Measurements from ENCODE around the gene GPD1. TPM values are rescaled to one million over a fixed set of nuclear protein-coding genes. Genes with fewer than 3 reads are reported as not detected.
"Not testable (repeated sequence)": the region's sequence is repeated elsewhere in the genome, so short reads cannot be mapped to it uniquely, and the experiment has no call there.

The GPD1 gene
- total RNA-seq, 1 donor from 2014 or later: not detected

- no peak overlapping the region for H3K27ac Mint-ChIP-seq
These were observed 39.2 kb downstream of the GPD1 start for GRCh38 chr12:50142993-50143392.

GRCh38 chr12:50145439-50145838 lies 41.6 kb downstream of the GPD1 start:
- H3K9ac ChIP-seq: no peak overlapping the region
- no peaks in the 10 kb centered on the region for H3F3A ChIP-seq (ENCODE audit: low read depth)
- H3K4me1 ChIP-seq: no peaks in the 10 kb centered on the region
- Mint-ChIP-seq H3K27ac (no peak overlapping the region), H3K9me3 (no peaks in the 10 kb centered on the region), H3K36me3 (peaks cover 13% of the 10 kb centered on the region), H3K4me1 (no peaks in the 10 kb centered on the region), H3K4me3 (no peak overlapping the region), H3K27me3 (ENCODE audit: insufficient read depth, low read depth) (no peaks in the 10 kb centered on the region)
- no peaks in the 10 kb centered on the region for H3K9me3 ChIP-seq (ENCODE audit: low read depth)
- H2AFZ ChIP-seq (replicated peaks): no peak overlapping the region
- peaks cover 3% of the 10 kb centered on the region for H3K36me3 ChIP-seq
- TF ChIP-seq CTCF (IDR thresholded peaks at IDR 0.05) (no peak), EZH2 (IDR thresholded peaks at IDR 0.05) (no peak), EZH2phosphoT487 (IDR thresholded peaks at IDR 0.05) (no peak)
- H3K4me2 ChIP-seq: no peak overlapping the region
- H3K79me2 ChIP-seq (ENCODE audit: low read depth): peaks cover 54% of the 10 kb centered on the region
- H4K20me1 ChIP-seq (ENCODE audit: low read depth): peaks cover 23% of the 10 kb centered on the region
- no peak for DNase-seq (ENCODE audit: low spot score)
- H3K27me3 ChIP-seq: no peaks in the 10 kb centered on the region
- H3K4me3 ChIP-seq: no peak overlapping the region
- H3K27ac ChIP-seq: no peak overlapping the region

More at GRCh38 chr12:50142993-50143392, 39.2 kb downstream of the GPD1 start:
- Histone ChIP-seq H3F3A (ENCODE audit: low read depth) (no peaks in the 10 kb centered on the region), H3K4me1 (no peaks in the 10 kb centered on the region), H3K9ac (no peak overlapping the region), H4K20me1 (ENCODE audit: low read depth) (peaks cover 8% of the 10 kb centered on the region), H3K79me2 (ENCODE audit: low read depth) (peaks cover 32% of the 10 kb centered on the region), H3K27me3 (no peaks in the 10 kb centered on the region), H3K27ac (no peak overlapping the region), H2AFZ (replicated peaks) (no peak overlapping the region), H3K36me3 (peaks cover 9% of the 10 kb centered on the region), H3K9me3 (ENCODE audit: low read depth) (no peaks in the 10 kb centered on the region), H3K4me3 (no peak overlapping the region), H3K4me2 (no peak overlapping the region)
- no peaks in the 10 kb centered on the region for H3K27me3 Mint-ChIP-seq (ENCODE audit: insufficient read depth, low read depth)
- no peaks in the 10 kb centered on the region for H3K9me3 Mint-ChIP-seq
- TF ChIP-seq CTCF (IDR thresholded peaks at IDR 0.05): no peak
- no peak for TF ChIP-seq EZH2 (IDR thresholded peaks at IDR 0.05)
- TF ChIP-seq EZH2phosphoT487 (IDR thresholded peaks at IDR 0.05): no peak
- H3K36me3 Mint-ChIP-seq: peaks cover 20% of the 10 kb centered on the region
- no peak overlapping the region for H3K4me3 Mint-ChIP-seq
- H3K4me1 Mint-ChIP-seq: no peaks in the 10 kb centered on the region
- DNase-seq (ENCODE audit: low spot score): no peak

DNA sequence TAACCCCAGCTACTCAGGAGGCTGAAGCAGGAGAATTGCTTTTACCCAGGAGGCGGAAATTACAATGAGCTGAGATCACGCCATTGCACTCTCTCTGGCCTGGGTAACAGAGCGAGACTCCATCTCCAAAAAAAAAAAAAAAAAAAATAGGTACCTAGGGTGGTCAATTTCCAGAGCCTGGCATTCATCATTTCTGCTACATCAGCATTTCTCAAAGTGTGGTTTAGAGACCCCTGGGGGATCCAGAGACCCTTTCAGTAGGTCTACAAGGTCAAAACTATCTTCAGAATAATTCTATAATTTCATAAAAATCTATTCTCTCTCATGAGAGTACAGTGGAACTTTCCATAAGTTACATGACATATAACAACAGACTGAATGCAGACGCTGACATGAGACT lies 43.5 kb downstream of the GPD1 start:
- Histone ChIP-seq H3K9ac (no peak overlapping the region), H3F3A (ENCODE audit: low read depth) (no peaks in the 10 kb centered on the region), H2AFZ (replicated peaks) (no peak overlapping the region), H3K9me3 (ENCODE audit: low read depth) (no peaks in the 10 kb centered on the region), H3K4me3 (no peak overlapping the region), H4K20me1 (ENCODE audit: low read depth) (peaks cover 36% of the 10 kb centered on the region), H3K4me1 (no peaks in the 10 kb centered on the region), H3K36me3 (no peaks in the 10 kb centered on the region), H3K27ac (no peak overlapping the region), H3K27me3 (no peaks in the 10 kb centered on the region), H3K79me2 (ENCODE audit: low read depth) (peaks cover 71% of the 10 kb centered on the region), H3K4me2 (no peak overlapping the region)
- TF ChIP-seq EZH2 (IDR thresholded peaks at IDR 0.05) (no peak), EZH2phosphoT487 (IDR thresholded peaks at IDR 0.05) (no peak), CTCF (IDR thresholded peaks at IDR 0.05) (no peak)
- H3K27ac Mint-ChIP-seq: no peak overlapping the region
- peaks cover 2% of the 10 kb centered on the region for H3K36me3 Mint-ChIP-seq
- no peak for DNase-seq (ENCODE audit: low spot score)
- no peaks in the 10 kb centered on the region for H3K27me3 Mint-ChIP-seq (ENCODE audit: insufficient read depth, low read depth)
- H3K4me1 Mint-ChIP-seq: no peaks in the 10 kb centered on the region
- H3K9me3 Mint-ChIP-seq: no peaks in the 10 kb centered on the region
- H3K4me3 Mint-ChIP-seq: no peak overlapping the region

DNA sequence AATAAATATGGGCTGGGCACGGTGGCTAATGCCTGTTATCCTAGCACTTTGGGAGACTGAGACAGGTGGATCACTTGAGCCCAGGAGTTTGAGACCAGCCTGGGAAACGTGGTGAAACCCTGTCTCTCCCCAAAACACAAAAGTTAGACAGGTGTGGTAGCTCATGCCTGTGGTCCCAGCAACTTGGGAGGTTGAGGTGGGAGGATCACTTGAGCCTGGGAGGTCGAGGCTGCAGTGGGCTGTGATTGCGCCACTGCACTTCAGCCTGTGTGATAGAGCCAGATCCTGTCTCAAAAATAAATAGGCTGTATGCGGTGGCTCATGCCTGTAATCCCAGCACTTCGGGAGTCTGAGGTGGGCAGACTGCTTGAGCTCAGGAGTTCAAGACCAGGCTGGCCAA lies 44.2 kb downstream of the GPD1 start:
- not testable (repeated sequence) for H3F3A ChIP-seq (ENCODE audit: low read depth); H3K4me2 ChIP-seq; H3K9me3 Mint-ChIP-seq; H3K9me3 ChIP-seq (ENCODE audit: low read depth); H3K9ac ChIP-seq; H3K4me3 ChIP-seq; H3K36me3 Mint-ChIP-seq; H3K27me3 Mint-ChIP-seq (ENCODE audit: insufficient read depth, low read depth); H3K27me3 ChIP-seq; H3K27ac Mint-ChIP-seq; H3K36me3 ChIP-seq; H3K4me1 Mint-ChIP-seq; H2AFZ ChIP-seq (replicated peaks); H3K27ac ChIP-seq; DNase-seq (ENCODE audit: low spot score); H3K4me1 ChIP-seq; H3K4me3 Mint-ChIP-seq
- Histone ChIP-seq H3K79me2 (ENCODE audit: low read depth) (peaks cover 79% of the 10 kb centered on the region), H4K20me1 (ENCODE audit: low read depth) (peaks cover 39% of the 10 kb centered on the region)
